SW480 (cell line): ENCODE measurements around the gene APP.

Source experiments
- DNase-seq: peaks from one replicate; pipeline ENCODE4 v3.0.0-alpha.2; 2016; ENCODE audit warnings: low spot score

APP gene

DNA sequence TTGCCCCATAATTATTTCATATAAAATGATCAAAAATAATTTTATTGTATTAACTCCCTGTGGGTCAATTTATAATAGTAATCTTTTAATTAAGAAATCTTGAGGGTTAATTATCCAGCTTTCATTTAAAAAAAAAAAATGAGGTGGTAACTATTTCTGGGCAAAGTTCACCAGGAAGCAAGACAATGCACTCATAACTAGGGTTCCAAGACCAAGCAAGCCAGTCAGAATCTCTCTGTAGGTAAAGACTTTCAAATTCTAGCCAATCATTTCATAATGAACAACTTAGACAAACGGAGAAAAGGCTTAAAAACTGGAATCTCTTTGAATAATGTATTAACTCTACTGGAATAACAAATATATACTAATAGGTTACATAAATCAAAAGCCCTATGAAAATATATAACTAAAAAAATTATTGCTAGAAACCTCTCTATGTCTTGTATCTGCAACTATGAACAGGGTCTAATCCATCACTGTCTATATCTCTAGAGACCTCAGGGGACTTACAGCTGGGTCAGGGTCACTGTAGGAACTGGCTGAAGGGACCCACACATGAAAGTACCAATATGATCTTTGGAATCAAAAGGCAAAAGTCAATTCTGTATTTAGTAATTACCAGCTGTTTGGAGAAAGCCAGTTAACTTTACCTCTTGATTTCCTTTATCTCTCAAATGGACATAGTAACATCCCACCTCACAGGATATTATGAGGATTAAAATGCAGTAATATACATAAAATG, 43.3 kb downstream of the APP start:
- DNase-seq = no peak

DNA sequence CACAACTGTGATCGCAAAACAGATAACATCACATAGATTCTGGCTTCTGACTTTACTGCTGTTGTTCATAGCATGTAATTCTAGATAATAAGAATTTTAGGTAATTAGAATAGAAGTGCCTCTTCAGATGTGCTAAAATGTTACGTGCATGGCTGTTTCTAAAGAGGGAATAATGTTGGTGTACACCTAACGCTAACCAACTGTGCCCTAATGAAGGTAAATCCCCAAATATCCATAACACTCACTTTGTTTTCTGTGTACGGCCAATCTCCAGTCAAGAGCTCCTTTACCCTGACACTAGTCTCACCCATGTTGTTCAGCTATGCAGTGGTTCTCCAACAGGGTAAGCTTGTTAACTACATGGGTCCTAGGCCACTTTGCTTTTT, 44.4 kb downstream of the APP start:
- no peak for DNase-seq

DNA sequence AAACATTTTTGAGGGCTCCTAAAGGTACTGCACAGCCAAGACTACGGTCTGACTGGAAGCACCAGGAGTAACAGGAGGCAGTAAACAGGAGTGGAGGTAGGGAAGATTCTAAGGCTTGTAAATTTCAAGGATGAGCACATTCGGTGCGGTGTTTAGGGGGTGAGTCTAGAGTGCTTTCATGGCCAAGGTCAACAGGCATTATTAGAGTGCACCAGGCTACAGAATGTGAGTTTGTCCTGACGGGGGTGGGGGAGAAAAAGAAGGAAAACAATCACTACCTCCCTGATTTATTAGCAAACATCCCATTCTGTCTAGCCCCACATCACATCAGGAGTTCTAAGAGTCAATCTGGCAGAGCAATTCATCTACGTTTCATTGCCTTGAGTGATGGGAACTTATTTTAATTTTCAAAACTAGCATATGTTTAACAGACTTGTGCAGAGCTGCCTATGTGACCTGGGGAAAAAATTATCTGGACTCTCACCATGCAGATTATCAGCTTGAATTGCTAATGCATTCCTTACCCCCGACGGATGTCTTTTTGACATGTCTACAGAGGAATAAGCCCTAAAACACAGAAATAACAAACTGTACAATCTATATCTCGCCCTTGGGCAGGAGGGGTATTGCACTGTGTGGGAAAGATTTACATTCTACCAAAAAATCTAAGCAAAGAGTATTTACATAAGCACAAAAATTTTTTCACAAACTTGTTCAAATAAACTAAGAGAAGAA, 45.0 kb downstream of the APP start:
- DNase-seq = no peak

GRCh38 chr21:26124896-26125295, 45.7 kb downstream of the APP start:
- no peak for DNase-seq

DNA sequence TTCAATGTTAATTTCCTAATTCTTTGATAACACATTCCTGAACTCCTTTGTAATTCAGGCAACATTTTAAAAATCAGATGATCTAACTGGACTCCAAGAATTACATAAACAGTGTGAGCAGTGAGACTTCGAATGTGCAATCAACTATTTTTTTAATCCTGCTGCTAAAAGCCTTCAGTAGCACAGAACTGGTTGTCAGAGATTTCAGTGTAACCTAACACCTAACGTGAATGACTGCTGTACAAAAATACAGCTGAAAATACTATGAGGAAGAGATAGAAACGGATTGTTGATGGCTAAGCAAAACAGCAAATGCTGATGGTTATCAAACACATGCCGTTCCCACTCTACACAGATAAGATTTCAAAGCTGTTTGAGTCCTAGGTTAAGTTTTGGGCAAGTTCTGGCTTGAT, 46.1 kb downstream of the APP start:
- no peak for DNase-seq

DNA sequence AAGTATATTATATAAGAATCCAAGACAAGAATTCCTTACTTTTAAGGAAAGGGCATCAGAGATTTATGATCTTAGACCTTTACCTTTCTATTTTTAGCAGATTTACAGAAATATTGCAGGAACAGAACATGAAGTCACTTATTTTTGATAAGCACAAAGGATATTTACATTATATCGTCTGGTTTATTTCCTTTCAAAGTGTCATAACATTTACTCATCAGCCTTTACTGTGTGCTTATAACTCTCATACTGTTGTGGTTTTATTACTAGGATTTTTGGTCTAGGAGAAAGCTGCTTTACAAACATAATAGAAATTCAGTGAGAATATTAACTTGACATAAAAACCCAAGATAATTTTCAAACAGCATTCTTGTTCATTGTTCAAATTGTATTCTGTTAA, 47.6 kb downstream of the APP start:
- no peak for DNase-seq

- DNase-seq = no peak
These were observed 49.7 kb downstream of the APP start for GRCh38 chr21:26120828-26121227.

DNA sequence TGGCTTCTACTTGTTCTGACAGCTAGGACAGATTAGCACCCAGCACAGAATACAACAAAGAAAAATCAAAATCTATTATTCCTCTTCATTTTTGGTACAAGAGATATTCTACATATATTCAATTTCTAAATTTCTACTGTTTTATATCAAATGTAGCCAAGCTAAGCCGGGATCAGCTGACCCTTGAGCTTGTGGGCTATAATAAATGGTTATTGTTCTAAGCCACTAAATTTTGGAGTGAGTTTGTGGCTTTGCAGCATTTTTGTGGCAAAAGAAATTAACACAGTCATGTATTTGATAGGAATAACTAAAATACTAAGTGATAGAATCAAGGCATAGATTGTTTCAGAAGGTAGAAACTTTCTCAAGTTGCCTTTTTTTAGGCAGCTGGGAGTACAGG, 50.7 kb downstream of the APP start:
- DNase-seq = no peak

- no peak for DNase-seq
These were observed 51.5 kb downstream of the APP start for GRCh38 chr21:26118938-26119540.

DNA sequence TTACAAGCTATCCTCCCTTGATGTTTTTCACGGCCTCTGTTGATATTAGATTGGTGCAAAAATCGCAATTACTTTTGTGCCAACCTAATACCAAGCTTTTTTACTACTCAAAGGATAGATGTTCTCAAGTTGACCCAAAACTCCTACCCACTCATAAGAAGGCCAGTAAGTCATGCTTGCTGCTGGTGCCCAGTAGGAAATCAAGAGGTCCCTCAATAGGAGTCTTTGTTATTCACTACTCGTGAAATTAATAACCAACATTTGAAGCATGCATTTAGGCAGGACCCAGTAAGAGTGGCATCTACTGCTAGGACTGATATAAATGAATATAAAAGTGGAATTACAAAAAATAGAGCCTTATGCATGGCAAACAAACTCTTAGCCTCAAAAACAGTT, 52.6 kb downstream of the APP start:
- no peak for DNase-seq

GRCh38 chr21:26117324-26117971, 53.1 kb downstream of the APP start:
- DNase-seq = no peak

GRCh38 chr21:26116456-26117011, 54.0 kb downstream of the APP start:
- DNase-seq = no peak

DNA sequence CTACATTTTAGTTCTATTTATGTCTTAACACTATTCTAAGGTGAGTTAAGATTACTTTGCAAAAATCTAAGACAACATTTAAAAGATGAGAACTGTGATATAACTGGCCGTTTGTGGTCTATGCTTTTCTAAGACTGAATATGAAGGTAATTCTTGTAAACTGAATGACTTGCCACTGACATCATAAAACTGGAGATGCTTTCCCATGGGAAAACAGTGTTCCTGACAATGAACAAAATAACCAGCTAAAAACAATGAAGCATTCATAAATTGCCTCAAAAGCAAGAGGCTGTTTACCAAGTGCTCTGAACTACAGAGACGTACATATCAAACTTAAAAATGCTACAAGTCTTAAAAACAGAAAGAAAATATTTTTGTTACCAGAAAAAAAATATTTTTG, 54.7 kb downstream of the APP start:
- DNase-seq = peak; percentile 14

GRCh38 chr21:26115305-26115704, 55.3 kb downstream of the APP start:
- DNase-seq = peak; percentile 38

DNA sequence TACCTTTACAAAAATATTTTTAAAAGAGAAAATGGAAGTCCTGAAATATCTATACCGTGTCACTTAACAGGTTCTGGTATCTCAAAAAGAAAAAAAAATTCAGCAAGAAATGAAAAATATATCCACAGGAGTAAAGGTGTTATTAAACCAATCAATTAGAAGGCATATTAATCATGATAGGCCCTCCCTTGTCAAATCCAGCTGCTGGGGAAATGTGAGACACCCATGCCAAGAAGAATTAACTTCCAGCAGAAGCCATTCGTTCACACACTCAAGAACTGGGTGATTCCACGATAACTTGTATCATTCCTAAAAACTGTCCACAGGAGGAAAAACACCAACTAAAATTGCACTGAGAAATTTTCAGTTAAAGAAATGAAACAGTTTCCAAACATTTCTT, 57.6 kb downstream of the APP start:
- DNase-seq = no peak

DNA sequence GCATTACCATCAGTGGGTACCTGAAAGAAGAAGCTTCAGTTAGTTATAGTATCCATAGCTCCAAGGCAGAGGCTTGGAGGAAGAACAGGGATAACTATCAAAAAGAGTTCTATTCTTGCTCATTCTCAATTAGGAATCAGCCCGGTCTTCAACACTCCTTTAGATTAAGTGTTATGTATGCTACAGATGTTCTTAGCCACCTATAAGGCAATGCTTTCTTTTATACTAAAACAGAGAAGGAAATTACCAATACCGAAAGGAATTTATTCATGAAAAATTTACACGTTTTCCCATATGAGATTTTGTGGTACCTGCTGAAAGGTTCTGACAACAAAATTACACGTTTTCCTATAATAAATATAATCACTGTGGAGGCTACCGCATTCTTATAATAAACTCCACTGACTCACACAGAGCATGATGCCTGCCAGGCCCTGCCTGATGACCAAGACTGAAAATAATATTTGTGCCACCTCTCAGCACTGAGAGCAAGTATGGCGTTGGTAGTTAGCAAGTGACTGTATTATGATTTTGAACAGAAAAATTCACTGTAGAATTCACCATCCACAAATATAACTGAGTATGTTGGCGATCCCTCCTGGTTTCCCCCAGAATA, 58.3 kb downstream of the APP start:
- DNase-seq = no peak

- DNase-seq = no peak
These were observed 59.9 kb downstream of the APP start for GRCh38 chr21:26110715-26111114.

GRCh38 chr21:26107429-26107828, 63.1 kb downstream of the APP start:
- no peak for DNase-seq

GRCh38 chr21:26106562-26106961, 64.0 kb downstream of the APP start:
- no peak for DNase-seq

DNA sequence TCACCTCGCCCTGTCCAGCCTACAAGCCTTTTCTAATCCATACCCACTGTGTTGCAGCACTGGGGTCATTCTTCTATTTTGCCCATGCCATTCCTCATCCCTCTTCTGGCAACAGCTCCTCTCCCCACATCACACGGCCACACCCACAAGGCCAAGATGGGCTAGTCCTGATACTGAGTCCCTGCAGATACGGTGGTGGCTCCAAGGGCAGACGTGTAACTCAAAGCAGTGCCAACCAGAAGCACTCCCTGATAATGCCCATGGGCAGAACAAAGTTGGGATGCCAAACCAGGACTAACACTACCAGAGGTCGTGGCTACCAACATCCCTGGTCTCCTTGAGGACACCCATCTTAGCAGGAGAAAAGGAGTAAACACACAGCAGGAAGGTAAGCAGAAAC, 64.8 kb downstream of the APP start:
- no peak for DNase-seq

- DNase-seq = no peak
These were observed 70.0 kb downstream of the APP start for GRCh38 chr21:26100573-26100972.

DNA sequence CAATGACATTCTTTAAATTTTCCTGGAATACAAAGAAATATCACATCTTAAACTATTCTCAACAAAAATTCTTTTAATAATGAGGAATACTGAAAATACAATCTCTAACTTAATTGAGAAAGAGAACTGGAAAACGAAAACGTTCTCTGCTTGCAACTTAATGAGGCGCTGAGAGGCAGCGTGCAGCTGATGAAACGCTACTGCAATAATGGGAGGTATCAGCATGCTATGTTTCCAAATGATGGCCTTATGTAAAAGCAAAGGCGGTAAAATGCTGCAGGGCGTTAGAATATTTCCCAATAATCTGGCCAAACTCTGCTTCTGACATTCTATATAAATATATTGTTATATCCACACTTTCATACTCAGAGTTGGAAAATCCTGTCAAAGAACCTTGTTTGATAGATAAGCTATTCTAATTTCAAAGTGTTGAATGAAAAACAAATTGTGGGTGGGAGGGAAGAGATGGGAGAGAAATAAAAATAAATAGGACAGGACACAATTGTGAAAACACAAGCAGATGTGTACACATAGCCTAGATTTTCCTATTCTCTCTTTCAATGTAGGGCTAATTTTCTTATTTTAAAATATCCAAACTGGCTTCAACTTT, 70.9 kb downstream of the APP start:
- DNase-seq = no peak
